OCI-LY1 (cell line): ENCODE results near the gene OR9Q1.

ENCODE experiments used
- H2AFZ ChIP-seq: fragments of 200-600 bp; sonication (generic), shearing (Covaris generic); 2 replicates; pipeline ENCODE4 v1.6.0; 2014; ENCODE audit warnings: antibody characterized with exemption, mild to moderate bottlenecking, low read length
- H3F3A ChIP-seq: fragments of 200-600 bp; sonication (generic), shearing (Covaris generic); 2 replicates; pipeline ENCODE4 v1.6.0; 2014; ENCODE audit warnings: mild to moderate bottlenecking, antibody characterized with exemption, low read length, moderate library complexity; ENCODE audit not compliant: insufficient read depth
- H3K27ac ChIP-seq: fragments of 200-600 bp; sonication (generic); 2 replicates; pipeline ENCODE4 v1.5.1; 2014; ENCODE audit warnings: low read length, mixed run types, mild to moderate bottlenecking, low read depth; ENCODE audit not compliant: poor library complexity, severe bottlenecking
- H3K27me3 ChIP-seq: fragments of 200-600 bp; sonication (generic); 2 replicates; pipeline ENCODE4 v1.6.0; 2014; ENCODE audit warnings: antibody characterized with exemption, mild to moderate bottlenecking, low read length, moderate library complexity; ENCODE audit not compliant: insufficient read depth
- H3K36me3 ChIP-seq: fragments of 200-600 bp; sonication (generic); 2 replicates; pipeline ENCODE4 v1.6.1; 2014; ENCODE audit warnings: mild to moderate bottlenecking, antibody characterized with exemption, low read length, moderate library complexity, mixed read lengths; ENCODE audit not compliant: insufficient read depth
- H3K4me1 ChIP-seq: fragments of 200-600 bp; sonication (generic); 2 replicates; pipeline ENCODE4 v1.5.1; 2014; ENCODE audit warnings: mild to moderate bottlenecking, low read length, moderate library complexity; ENCODE audit not compliant: insufficient read depth, severe bottlenecking
- H3K4me2 ChIP-seq: fragments of 200-600 bp; sonication (generic), shearing (Covaris generic); 2 replicates; pipeline ENCODE4 v1.6.1; 2014; ENCODE audit warnings: low read length
- H3K4me3 ChIP-seq: fragments of 200-600 bp; sonication (generic); 2 replicates; pipeline ENCODE4 v1.5.1; 2014; ENCODE audit warnings: low read length, low read depth, mild to moderate bottlenecking, mixed read lengths; ENCODE audit not compliant: poor library complexity, severe bottlenecking
- H3K79me2 ChIP-seq: fragments of 200-600 bp; shearing (Covaris generic); 2 replicates; pipeline ENCODE4 v1.6.1; 2016; ENCODE audit warnings: mixed run types, low read length, mixed read lengths; ENCODE audit not compliant: insufficient read depth
- H3K9ac ChIP-seq: fragments of 200-600 bp; sonication (generic), shearing (Covaris generic); 2 replicates; pipeline ENCODE4 v1.6.1; 2014; ENCODE audit warnings: mild to moderate bottlenecking, low read length, mixed read lengths
- H3K9me2 ChIP-seq: fragments of 200-600 bp; sonication (generic), shearing (Covaris generic); 2 replicates; pipeline ENCODE4 v1.6.1; 2014; ENCODE audit warnings: low read depth, mild to moderate bottlenecking, low read length, mixed read lengths
- H3K9me3 ChIP-seq: fragments of 200-600 bp; shearing (Covaris generic); 2 replicates; pipeline ENCODE4 v1.6.1; 2014; ENCODE audit warnings: low read length, mixed read lengths
- H4K20me1 ChIP-seq: fragments of 200-600 bp; sonication (generic), shearing (Covaris generic); 2 replicates; pipeline ENCODE4 v1.6.0; 2016; ENCODE audit warnings: mild to moderate bottlenecking, low read length; ENCODE audit not compliant: insufficient read depth
- CTCF ChIP-seq: fragments of 200-600 bp; sonication (generic), shearing (Covaris generic); IDR thresholded peaks from 2 replicates; pipeline ENCODE4 v1.5.1; 2017; ENCODE audit warnings: mild to moderate bottlenecking, antibody characterized with exemption, low read length, moderate library complexity, mixed read lengths
- EZH2 ChIP-seq: fragments of 200-600 bp; sonication (generic), shearing (Covaris generic); IDR thresholded peaks from 2 replicates; pipeline ENCODE4 v1.8.0; 2017; ENCODE audit warnings: borderline replicate concordance, mixed run types, mild to moderate bottlenecking, antibody characterized with exemption, low read length, moderate library complexity, mixed read lengths

The OR9Q1 gene

DNA sequence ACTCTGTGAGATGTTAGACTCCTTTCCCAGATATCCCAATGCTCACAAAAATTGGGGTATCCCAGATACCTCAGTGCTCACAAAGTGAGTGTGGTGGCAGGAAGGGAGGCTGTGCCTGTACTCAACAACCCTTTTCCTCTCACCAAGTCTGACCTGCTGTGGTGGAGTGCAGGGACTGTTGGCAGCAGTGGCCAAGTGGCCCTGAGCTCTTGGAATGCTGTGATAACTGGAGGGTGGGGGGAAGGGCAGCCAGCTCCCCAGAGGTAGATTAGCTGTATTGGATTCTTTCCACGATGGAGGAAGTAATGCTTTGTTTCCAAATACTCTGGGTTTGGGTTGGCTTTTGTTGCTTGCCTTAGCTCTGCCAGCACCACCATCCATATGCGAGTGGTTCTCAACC is 46.0 kb upstream of the OR9Q1 start:
- H3K79me2 ChIP-seq: no peaks in the 10 kb centered on the region
- H3K4me3 ChIP-seq: no peak overlapping the region
- no peaks in the 10 kb centered on the region for H3K9me3 ChIP-seq
- H3K4me1 ChIP-seq: no peaks in the 10 kb centered on the region
- no peaks in the 10 kb centered on the region for H3F3A ChIP-seq
- TF ChIP-seq EZH2: no peak
- TF ChIP-seq CTCF: no peak
- no peak overlapping the region for H3K27ac ChIP-seq
- no peaks in the 10 kb centered on the region for H3K36me3 ChIP-seq
- no peak overlapping the region for H3K9ac ChIP-seq
- H3K27me3 ChIP-seq: no peaks in the 10 kb centered on the region
- no peak overlapping the region for H3K4me2 ChIP-seq
- no peak overlapping the region for H2AFZ ChIP-seq
- H3K9me2 ChIP-seq: no peaks in the 10 kb centered on the region
- H4K20me1 ChIP-seq: no peaks in the 10 kb centered on the region

GRCh38 chr11:57978686-57979531 is 44.8 kb upstream of the OR9Q1 start:
- H3K9me2 ChIP-seq: no peaks in the 10 kb centered on the region
- H3K4me3 ChIP-seq: no peak overlapping the region
- no peaks in the 10 kb centered on the region for H3K9me3 ChIP-seq
- no peaks in the 10 kb centered on the region for H4K20me1 ChIP-seq
- H3K4me1 ChIP-seq: no peaks in the 10 kb centered on the region
- TF ChIP-seq EZH2 (no peak), CTCF (no peak)
- no peaks in the 10 kb centered on the region for H3K27me3 ChIP-seq
- H3K4me2 ChIP-seq: no peak overlapping the region
- H3K27ac ChIP-seq: no peak overlapping the region
- no peaks in the 10 kb centered on the region for H3K36me3 ChIP-seq
- H3K9ac ChIP-seq: no peak overlapping the region
- H3K79me2 ChIP-seq: no peaks in the 10 kb centered on the region
- H3F3A ChIP-seq: no peaks in the 10 kb centered on the region
- no peak overlapping the region for H2AFZ ChIP-seq

DNA sequence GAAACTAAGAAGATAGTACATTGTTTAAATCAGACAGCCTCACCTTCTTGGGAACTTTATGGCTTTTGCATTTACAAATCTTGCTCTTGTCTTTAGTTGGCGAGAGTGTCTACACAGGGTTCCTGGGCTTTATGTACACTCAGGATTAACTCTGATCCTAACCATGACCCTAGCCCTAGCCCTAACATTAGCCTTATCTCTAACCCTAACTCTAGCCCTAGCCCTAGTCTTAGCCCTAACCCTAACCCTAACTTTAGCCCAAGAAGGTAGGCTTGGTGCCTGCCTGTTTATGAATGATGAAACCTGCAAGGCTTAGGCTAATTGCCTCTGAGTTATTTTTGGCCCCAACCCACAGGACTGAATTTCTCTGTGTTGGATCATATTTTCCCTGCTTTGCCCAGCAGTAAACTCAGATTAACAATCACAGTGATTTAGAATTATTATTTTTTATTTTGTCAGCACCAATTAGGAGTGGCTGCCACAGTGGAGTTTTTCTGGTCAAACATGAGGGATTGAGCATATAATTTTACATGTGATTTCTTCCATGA is 44.1 kb upstream of the OR9Q1 start:
- no peaks in the 10 kb centered on the region for H3K79me2 ChIP-seq
- H3K4me2 ChIP-seq: no peak overlapping the region
- no peak overlapping the region for H3K27ac ChIP-seq
- no peaks in the 10 kb centered on the region for H3K36me3 ChIP-seq
- H3K9me3 ChIP-seq: no peaks in the 10 kb centered on the region
- H3K4me1 ChIP-seq: no peaks in the 10 kb centered on the region
- H3K27me3 ChIP-seq: no peaks in the 10 kb centered on the region
- no peak overlapping the region for H3K4me3 ChIP-seq
- no peak for TF ChIP-seq CTCF
- TF ChIP-seq EZH2: no peak
- no peaks in the 10 kb centered on the region for H3K9me2 ChIP-seq
- no peak overlapping the region for H3K9ac ChIP-seq
- no peak overlapping the region for H2AFZ ChIP-seq
- H4K20me1 ChIP-seq: no peaks in the 10 kb centered on the region
- no peaks in the 10 kb centered on the region for H3F3A ChIP-seq
